ENCODE results near the gene TMEM131.
"Not testable (repeated sequence)": the region's sequence is repeated elsewhere in the genome, so short reads cannot be mapped to it uniquely, and the experiment has no call there.

The TMEM131 gene, protein sequence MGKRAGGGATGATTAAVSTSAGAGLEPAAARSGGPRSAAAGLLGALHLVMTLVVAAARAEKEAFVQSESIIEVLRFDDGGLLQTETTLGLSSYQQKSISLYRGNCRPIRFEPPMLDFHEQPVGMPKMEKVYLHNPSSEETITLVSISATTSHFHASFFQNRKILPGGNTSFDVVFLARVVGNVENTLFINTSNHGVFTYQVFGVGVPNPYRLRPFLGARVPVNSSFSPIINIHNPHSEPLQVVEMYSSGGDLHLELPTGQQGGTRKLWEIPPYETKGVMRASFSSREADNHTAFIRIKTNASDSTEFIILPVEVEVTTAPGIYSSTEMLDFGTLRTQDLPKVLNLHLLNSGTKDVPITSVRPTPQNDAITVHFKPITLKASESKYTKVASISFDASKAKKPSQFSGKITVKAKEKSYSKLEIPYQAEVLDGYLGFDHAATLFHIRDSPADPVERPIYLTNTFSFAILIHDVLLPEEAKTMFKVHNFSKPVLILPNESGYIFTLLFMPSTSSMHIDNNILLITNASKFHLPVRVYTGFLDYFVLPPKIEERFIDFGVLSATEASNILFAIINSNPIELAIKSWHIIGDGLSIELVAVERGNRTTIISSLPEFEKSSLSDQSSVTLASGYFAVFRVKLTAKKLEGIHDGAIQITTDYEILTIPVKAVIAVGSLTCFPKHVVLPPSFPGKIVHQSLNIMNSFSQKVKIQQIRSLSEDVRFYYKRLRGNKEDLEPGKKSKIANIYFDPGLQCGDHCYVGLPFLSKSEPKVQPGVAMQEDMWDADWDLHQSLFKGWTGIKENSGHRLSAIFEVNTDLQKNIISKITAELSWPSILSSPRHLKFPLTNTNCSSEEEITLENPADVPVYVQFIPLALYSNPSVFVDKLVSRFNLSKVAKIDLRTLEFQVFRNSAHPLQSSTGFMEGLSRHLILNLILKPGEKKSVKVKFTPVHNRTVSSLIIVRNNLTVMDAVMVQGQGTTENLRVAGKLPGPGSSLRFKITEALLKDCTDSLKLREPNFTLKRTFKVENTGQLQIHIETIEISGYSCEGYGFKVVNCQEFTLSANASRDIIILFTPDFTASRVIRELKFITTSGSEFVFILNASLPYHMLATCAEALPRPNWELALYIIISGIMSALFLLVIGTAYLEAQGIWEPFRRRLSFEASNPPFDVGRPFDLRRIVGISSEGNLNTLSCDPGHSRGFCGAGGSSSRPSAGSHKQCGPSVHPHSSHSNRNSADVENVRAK (N-terminal part only)

DNA sequence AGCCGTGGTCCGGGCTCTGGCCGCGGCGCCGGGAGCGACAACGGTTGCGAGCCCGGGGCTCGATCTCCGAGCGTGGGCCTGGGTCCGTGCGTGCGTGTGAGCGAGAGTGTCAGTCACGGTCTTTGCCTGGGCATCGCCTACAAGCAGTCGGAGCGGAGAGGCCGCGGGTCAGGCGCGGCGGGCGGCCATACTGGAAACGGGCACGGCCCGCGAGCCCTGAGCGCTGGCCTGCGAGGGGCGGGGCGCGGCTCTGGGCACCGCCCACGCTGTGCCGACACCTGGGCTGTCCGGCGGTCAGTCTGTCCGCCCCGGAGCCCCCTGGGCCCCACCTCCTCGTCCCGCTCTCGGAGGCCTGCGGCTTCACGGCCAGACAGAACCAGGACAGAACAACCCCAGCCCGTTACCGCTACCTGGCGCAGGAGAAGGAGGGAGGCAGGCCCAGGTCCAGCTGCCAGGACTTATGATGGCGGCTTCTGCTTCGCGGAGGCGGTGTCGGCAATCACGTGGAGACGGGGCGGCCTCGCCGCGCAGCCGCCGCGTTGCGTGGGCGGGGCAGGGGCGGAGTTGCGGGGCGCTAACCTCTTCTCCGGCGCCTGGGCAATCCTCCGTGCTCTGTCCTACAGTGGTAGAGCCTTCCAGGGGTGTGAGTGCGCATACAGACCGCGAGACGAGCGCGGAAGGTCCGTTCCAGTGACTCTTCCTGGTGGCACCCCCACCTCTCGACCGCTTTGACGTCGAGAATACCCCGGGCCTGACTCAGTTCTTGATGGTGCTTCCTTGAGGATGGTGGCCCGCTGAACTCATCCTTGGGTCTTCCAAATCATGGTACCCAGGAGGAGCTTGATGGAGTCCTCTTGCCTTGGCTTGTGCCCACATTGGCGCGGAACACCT, at the start of gene TMEM131:
TSS of gene TMEM131 (minus strand) at position 215 of the 891 bp plus-strand sequence. CDS start 286 bp downstream, outside the sequence.
- DNase-seq: peak; percentile 66

DNA sequence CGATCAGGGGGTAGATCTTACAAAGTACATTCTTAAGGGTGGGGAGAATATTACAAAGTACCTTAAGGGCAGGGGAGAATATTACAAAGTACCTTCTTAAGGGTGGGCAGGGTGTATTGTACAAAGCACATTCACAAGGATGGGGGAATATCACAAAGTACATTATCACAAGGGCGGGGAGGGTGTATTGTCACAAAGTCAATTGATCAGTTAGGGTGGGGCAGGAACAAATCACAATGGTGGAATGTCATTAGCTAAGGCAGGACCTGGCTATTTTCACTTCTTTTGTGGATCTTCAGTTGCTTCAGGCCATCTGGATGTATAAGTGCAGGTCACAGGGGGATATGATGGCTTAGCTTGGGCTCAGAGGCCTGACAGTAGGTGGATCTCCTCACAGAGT, 49.0 kb upstream of the TMEM131 start:
- DNase-seq: not testable (repeated sequence)

DNA sequence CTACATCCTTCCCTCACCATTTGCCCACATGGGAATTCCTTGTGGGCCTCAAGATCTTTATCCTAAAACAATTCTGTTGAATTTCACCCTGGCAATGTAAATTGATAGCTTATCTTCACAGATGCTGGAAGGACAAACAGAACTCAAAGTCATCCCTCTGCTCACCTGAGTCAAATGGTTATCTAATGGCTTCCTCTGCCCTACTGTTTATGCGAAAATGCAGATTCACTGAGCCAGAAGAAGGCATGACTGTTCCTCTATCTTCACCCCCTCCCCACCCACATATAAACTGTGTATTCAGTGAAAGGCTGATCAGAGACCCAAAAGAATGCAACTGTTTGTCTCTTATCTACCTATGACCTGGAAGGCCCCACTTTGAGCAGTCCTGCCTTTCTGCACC, 47.4 kb upstream of the TMEM131 start:
- no peak for DNase-seq

DNA sequence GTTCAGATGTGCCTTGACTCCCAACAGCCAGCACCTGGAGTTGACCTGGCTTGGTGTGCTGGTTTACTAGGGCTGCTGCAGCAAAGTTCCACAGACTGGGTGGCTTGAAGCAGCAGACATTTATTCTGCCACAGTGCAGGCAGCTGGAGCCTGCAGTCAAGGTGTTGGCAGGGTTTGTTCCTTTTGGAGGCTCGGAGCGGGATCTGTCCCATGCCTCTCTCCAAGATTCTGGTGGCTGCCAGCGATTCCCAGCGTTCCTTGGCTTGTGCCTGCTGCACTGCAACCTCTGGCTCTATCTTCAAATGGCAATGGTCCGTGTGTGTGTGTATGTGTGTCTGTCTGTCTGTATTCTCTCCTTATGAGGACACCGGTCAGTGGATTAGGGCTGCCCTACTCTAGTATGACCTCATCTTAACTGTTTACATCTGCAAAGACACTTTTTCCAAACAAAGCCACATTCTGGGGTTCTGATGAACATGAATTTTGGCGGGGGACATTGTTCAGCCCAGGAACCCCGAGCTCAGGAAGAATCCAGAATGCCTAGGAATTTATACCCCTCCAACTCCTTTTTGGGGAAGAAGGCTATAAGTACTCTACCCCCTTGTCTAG, 44.7 kb upstream of the TMEM131 start:
- DNase-seq: no peak

DNA sequence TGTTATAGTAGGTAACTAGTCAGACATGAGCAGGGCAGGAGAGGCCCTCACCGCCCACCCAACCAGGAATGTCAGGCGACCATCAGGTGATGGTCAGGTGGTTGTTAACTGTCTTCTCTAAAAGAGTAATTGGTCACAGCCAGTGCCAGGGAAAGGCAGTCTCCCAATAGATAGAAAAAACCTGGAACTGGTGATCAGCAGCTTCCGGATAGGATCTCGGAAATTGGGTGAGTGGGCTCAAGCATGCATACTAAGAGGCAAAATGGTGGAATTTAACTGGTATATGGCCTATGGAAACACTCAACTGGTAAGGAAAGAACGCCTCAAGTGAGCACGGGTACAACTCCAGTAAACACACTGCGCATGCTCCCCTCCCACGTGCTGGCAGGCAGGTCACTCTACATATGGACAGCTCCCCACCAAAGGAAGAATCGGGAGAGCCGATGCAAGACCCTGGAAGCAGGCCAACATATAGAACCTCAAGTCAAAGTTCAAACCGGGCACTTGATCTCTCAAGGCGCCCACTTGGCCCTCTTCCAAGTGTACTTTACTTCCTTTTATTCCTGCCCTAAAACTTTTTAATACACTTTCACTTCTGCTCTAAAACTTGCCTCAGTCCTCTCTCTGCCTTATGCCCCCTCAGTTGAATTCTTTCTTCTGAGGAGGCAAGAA, 43.5 kb upstream of the TMEM131 start:
- no peak for DNase-seq

DNA sequence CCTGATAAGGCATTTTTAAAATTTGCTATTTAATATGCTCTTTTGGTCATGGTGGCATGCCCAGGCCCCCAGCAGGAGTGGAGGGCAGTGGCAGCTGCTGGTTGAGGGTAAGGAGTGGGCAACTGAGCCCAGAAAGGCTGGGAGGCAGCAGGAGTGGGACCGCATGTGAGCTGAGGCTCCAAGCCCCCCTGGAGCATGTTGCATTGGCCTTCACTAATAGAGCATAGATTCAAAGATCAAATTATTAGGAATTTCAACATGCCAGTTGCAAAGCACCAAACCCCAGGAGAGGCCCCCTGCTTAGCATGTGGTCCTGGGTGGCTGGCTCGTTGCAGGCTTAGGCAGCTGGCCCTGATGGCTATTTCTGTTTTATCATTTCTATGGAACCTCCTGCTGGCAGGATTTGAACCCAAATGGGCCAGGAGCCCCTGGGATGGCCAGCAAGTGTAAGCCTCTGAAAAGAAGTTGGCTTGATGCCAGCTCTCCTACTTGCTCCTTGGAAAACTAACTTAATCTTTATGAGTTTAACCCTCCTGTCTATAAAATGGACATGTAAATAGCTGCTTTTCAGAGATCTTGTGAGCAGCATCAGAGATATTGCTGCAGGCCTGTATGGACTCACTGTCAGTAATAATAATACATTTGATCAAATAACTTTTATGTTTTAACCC, 42.1 kb upstream of the TMEM131 start:
- DNase-seq: no peak

DNA sequence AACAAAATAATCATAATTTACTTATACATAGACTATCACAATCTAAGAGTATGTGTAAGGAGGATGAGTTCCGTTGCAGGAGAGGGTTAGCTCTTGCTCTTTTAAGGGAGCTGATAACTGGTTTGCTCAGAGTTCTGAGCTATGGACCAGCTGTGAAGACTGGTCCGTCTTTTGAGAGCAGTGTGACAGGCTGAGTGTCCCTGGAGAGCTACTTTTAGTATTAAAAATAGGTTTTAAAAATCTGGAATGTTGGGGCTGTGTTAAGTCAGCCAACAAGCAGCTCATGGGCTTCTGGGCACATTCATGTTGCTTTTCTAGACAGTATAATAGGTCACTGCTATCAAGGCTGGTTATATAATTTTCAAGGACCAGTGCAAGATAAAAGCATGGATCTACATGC, 41.5 kb upstream of the TMEM131 start:
- DNase-seq: no peak

DNA sequence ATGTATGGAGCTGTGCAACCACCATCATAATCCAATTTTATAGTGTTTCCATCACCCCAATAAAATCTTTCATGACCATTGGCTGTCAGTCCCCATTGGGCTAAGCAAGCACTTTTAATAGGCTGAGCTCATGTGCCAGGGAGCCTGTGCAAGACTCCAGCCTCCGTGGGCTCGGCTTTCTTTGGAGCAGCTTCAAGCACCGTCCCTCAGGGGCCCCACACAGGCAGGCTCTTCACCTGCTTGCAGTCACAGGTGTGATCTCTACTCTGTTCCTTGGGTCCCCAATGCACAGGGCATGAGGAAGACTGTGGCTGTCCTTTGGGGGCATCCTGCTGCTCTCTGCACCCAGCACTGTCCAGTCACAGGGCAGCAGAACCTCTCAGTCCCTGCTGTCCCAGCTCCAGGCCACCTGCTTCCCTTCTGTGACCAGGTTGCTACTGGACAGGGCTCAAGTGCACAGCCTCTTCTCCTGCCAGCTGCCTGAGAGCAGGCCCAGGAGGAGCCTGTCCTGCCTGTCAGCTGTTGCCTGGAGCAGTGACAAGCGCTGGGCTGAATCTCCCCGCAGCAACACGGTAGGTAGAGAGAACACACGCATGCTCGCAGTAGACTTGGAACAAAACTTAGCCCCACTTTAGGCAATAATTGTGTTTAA, 40.7 kb upstream of the TMEM131 start:
- DNase-seq: no peak

DNA sequence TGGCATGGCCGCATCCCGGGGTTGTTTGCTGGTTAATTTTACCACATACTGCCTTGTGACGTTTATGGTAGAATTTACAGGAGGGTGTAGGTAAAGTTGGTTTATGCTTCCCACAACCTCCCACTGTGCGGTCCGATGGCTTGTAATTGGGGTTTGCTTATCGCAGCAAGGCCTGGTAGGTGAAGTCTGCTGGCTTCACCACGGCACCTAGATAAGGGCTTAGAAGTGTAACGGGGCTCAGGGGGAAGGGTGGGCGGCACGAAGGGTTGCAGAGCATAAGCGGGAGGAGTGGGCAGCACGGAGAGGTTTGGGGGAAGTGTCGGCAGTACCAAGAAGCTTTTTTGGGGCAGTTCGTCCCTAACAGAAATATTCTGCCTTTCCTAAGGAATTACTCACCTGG, 39.0 kb upstream of the TMEM131 start:
- DNase-seq: no peak

DNA sequence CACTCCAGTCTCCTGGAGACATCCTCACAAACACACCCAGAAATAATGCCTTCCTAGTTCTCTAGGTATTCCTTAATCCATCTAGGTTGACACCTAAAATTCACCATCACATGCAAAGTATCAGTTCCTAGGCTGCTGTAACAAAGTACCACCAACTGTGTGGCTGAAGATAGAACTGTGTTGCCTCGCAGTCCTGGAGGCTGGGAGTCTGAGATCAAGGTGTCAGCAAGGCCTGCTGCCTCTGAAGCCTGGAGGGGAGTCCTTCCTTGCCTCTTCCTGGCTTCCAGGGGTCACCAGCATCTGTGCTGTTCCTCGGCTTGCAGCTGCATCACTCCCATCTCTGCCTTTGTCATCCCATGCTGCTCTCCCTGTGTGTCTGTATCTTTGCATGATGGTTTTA, 36.3 kb upstream of the TMEM131 start:
- DNase-seq: no peak

DNA sequence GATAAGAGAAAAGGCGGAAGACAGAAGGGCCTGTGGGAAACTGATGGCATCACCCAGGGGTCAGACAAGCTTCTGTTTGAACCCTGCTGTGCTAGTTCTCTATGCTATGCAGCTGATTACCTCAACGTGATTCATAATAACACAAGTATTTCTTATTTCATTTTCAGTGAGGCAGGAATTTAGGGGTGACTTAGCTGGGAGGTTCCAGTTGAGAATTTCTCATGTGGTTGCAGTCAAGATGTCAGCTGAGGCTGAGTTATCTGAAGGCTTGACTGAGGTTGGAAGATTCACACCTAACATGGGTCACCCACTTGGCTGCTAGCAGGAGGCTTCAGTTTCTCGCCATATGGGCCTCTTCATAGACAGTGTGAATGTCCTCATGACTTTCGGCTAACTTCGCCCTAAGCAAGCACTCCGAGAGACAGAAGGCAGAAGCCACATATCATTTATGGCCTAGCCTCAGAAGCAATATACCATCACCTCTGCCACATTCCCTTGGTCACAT, 34.0 kb upstream of the TMEM131 start:
- DNase-seq: no peak

DNA sequence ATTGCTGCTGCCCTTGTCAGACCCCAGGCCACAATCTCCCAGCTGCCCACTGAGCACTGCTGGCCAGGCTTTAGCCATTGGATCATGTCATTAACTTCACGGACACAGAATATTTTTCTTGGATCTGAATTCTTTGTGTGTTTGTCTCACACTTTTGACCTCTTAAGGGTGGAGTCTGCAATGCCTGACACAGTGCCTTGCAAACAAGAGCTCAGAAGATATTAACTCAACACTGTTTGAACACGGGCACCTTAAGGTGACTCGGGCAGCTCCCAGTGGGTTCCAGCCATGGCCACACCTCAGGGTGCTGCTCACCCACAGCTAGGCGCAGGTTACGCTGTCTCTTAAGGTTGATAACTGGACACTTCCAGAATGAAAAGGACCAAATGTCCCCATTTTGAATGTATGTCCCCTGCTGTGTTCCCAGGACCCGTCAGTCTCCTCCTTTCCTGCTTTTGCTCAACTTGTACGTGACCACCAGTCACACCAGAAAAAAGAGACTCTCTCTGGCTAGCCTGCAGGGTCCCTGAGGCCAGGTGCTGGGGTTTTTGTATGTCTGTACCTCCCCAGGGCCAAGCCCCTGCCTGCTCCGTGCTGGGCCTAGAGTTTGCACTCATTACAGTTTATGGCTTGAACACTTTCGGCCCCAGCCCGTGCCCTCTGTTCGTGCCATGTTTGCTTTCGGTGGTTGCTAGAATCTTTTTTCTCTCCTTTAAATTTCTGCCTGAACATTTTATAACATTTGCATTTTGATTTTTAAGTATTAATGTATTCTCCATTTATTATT, 33.4 kb upstream of the TMEM131 start:
- DNase-seq: no peak

DNA sequence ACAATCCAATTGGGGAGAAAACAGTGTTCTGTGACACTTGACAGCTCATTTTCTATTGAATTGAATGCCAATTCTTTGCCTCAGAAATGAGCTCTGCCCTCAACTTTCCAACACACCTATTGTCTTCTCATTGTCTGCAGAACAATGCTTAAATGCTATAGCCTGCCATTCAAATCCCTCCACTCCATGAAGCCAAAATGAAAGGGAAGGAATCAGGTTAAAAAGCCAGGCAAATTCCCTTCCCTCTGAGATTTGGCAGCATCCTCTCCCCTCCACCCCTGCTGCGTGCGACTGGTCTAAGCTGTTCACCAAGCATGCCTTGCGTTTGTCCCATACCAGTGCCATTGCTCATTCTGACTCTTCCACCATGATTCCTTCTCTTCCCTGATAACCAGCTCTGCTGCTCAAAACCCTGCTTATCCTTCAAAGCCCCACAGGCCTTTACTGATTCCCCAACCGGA, 32.4 kb upstream of the TMEM131 start:
- DNase-seq: no peak

DNA sequence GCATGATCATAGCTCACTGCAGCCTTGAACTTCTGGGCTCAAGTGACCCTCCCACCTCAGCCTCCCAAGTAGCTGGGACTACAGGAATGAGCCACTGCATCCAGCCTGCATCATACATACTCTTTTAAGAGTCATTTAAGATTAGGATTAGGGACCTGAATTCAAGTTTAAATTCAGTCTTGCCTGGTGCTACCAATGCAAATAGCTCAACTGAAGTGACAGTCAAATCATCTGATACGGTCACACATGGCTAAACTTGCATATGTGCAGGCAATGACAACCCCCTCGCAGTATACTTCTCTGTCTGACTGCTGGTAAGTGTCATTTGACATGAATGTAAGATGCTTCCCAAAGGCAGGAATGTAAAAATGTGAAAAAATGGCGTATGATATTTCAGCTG, 31.8 kb upstream of the TMEM131 start:
- no peak for DNase-seq

DNA sequence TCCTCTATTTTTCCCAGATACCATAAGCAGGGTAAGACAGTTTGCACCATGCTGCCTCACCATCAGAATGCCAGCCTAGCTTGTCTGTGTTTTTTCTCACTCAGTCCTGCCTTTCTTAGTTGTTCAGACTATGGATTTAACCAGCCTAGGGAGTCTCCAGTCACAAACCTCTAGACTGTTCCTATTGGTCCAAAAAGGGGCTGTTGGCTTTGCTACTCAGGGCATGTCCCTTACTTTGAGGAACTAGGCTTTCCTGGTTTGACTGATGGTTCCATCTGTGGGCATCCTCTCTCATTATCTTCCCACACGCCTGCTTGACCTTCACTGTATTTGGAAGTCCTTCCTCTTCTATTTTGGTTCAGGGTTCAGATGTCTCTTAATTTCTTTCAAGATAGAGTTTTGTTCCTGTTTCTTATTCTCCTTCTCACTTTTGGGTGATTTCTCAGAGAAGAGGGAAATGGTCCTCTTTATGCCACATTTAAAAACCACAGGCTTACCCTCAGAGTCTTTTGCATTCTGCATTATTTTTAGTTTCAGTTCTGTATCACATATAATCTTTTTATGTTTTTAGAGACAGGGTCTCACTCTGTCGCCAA, 31.3 kb upstream of the TMEM131 start:
- no peak for DNase-seq

DNA sequence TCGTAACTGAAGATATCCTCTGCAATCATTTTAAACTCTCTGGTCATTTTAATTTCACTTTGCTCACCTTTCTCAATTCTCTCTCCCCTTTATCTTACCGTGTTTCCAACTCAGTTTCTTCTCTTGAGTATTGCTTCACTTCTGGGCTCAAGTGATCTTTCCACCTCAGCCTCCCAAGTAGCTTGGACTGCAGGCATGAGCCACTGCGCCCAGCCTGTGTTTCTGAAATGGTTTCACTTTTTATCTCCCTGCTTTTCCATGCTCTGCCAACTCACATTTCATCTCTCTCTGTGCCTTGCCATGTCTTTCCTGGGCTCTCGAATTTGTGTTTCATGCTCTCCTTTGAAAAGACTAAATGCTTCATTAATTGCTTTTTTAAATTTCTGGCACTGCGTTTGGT, 30.5 kb upstream of the TMEM131 start:
- no peak for DNase-seq

DNA sequence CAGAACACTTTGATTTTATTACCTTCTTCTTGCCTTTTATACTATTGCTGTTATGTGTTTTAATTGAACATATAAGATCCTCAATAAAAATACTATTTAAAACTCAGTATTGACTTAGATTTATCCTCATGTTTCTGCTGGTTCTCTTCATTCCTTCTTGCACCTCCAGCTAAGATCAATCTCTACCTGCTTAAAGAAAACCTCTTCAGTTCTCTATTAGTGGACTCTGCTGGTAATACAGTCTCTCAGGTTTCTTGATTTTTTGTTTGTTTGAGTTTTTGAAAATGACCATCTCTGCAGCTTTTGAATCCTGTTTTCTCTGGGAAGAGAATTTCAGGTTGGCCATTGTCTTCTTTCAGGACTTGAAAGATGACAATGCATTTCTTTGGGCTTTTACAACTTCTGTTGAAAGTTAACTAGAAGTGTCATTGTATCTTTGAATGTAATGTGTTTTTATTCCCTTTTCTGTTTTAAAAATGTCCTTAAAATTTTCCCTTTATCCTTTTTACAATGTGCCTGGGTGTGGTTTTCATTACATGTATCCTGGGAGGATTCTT, 29.8 kb upstream of the TMEM131 start:
- DNase-seq: no peak

DNA sequence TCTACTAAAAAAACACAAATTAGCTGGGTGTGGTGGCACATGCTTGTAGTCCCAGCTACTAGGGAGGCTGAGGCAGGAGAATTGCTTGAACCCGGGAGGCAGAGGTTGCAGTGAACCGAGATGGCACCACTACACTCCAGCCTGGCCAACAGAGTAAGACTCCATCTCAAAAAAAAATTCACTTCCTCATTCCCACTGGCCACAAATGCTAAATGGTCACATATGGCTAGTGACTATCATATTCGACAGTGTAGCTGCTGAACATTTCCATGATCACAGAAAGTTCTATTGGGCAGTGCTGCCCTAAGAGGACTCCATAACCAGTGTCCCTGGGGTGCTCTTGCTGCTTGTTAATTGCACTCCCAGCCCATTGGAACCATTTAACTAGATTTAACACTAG, 26.3 kb upstream of the TMEM131 start:
- DNase-seq: not testable (repeated sequence)

Data from NCI-H1417 treated with DMSO at 0.1 percent for 48 hours (cell line).